Spleen (tissue), 7 donors: Measurements from ENCODE around the gene HOXA5.

Source experiments
- POLR2A ChIP-seq, 3 donors: fragments of 450-650 bp; IDR thresholded peaks; one replicate each; pipeline ENCODE4 v1.5.1; 2017; ENCODE audit warnings: antibody characterized with exemption in 3 of 3, mild to moderate bottlenecking in 1 of 3
- POLR2AphosphoS5 ChIP-seq, 3 donors: sonication (generic); formaldehyde crosslinking; IDR thresholded peaks; one replicate each; pipeline ENCODE4 v1.5.1; 2017; ENCODE audit warnings: antibody characterized with exemption in 3 of 3
- TF ChIP-seq, protein P1 (sequence below), 11 experiments: fragments of 200-600 bp in 7 of 11; fragments of 450-650 bp in 4 of 11; sonication (generic) in 4 of 11; IDR thresholded peaks in 8 of 11; conservative IDR thresholded peaks in 3 of 11; 1 replicate in 7 of 11; 2 replicates in 4 of 11; pipeline versions ENCODE4 v1.4.0 to v1.8.0; 2016 to 2021; ENCODE audit warnings: antibody characterized with exemption in 11 of 11, inconsistent platforms in 4 of 11, mild to moderate bottlenecking in 1 of 11
- donor health status: DM: no; HTN: no; CAD: no; lungs with moderate emphysema.
- donor health status: DM: no; HTN: no; CAD: no.
- donor health status: DM: no; HTN: no; CAD: no.

DNA sequence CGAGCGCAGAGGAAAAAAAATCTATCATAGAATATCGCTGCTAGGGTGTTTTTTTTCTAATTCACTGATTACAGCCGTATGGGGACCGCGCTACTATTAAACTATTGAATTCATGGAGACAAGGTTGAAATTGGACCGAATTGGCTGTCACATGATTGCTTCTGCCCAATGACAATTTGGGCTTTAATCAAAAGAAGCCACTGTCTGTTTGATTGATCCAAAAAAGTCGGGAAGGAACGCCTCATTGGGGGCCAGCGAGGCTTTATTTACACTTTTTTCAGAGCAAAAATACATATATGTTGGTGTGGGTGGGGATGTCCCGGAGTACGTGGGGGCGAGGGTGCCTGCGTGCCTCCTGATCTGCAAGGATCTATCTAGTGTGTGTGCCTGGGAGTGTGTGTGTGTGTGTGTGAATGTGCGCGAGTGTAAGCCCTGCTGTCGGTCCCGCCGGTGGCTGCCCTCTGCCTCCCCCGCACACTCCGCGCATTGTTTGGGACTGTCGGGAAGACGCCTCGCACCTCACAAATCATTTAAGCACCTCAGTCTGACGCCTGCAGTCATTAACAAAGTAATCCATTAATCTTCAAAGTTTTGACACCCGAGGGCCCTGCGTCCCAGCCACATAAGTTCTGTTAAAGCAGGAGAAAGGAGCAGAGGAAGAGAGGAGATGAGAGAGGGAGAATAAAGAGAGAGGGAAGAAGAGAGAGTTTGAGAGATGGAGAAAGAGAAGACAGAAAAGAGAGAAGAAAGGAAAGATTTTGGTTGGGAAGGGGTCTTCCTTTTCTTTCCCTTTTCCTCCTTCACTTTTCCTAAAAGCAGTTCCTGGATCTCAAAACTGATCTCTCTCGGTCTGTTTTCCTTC is 40.7 kb downstream of the HOXA5 start, which contains the start of gene HOXA2:
- TF ChIP-seq, protein P1, sequence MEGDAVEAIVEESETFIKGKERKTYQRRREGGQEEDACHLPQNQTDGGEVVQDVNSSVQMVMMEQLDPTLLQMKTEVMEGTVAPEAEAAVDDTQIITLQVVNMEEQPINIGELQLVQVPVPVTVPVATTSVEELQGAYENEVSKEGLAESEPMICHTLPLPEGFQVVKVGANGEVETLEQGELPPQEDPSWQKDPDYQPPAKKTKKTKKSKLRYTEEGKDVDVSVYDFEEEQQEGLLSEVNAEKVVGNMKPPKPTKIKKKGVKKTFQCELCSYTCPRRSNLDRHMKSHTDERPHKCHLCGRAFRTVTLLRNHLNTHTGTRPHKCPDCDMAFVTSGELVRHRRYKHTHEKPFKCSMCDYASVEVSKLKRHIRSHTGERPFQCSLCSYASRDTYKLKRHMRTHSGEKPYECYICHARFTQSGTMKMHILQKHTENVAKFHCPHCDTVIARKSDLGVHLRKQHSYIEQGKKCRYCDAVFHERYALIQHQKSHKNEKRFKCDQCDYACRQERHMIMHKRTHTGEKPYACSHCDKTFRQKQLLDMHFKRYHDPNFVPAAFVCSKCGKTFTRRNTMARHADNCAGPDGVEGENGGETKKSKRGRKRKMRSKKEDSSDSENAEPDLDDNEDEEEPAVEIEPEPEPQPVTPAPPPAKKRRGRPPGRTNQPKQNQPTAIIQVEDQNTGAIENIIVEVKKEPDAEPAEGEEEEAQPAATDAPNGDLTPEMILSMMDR (IDR thresholded peaks at IDR 0.05 in 8 of 11, conservative IDR thresholded peaks at IDR 0.05 in 3 of 11), result no peak
- TF ChIP-seq POLR2AphosphoS5 (IDR thresholded peaks at IDR 0.05) (peak in 2 of 3 donors; percentile 48 to 69), POLR2A (IDR thresholded peaks at IDR 0.05) (peak in 1 of 3 donors; percentile 40)
